HCEC 1CT (cell line): ENCODE measurements around the gene HMHB1.
"Not testable (repeated sequence)": the region's sequence is repeated elsewhere in the genome, so short reads cannot be mapped to it uniquely, and the experiment has no call there.

Experiments used
- DNase-seq: peaks from one replicate; pipeline ENCODE4 v3.0.0-alpha.2; 2017

Gene HMHB1

GRCh38 chr5:143805861-143806260, 6.1 kb upstream of the HMHB1 start:
- no peak for DNase-seq

GRCh38 chr5:143806579-143806978, 5.4 kb upstream of the HMHB1 start:
- no peak for DNase-seq

- no peak for DNase-seq
Measured at GRCh38 chr5:143807401-143807800, 4.6 kb upstream of the HMHB1 start.

- not testable (repeated sequence) for DNase-seq
Measured at GRCh38 chr5:143816370-143816769, 4.4 kb downstream of the HMHB1 start.

- no peak for DNase-seq
Measured at GRCh38 chr5:143819716-143820115, 7.8 kb downstream of the HMHB1 start.

- DNase-seq, result no peak
Measured at GRCh38 chr5:143820451-143820850, 8.5 kb downstream of the HMHB1 start.

- DNase-seq, result peak; percentile 53
Measured at GRCh38 chr5:143824851-143825720, 13.1 kb downstream of the HMHB1 start.

- no peak for DNase-seq
Measured at GRCh38 chr5:143826951-143827444, 15.0 kb downstream of the HMHB1 start.

- no peak for DNase-seq
Measured at GRCh38 chr5:143828710-143829109, 16.7 kb downstream of the HMHB1 start.

GRCh38 chr5:143833177-143833576, 21.2 kb downstream of the HMHB1 start:
- DNase-seq, result no peak

- no peak for DNase-seq
Measured at GRCh38 chr5:143835251-143835650, 23.3 kb downstream of the HMHB1 start.

GRCh38 chr5:143836161-143836725, 24.3 kb downstream of the HMHB1 start:
- DNase-seq, result peak; percentile 2

GRCh38 chr5:143837306-143837848, 25.4 kb downstream of the HMHB1 start:
- DNase-seq, result peak; percentile 37

GRCh38 chr5:143841446-143841845, 29.5 kb downstream of the HMHB1 start:
- DNase-seq, result no peak

GRCh38 chr5:143842920-143843319, 31.0 kb downstream of the HMHB1 start:
- DNase-seq, result peak; percentile 33

- no peak for DNase-seq
Measured at GRCh38 chr5:143843461-143843860, 31.5 kb downstream of the HMHB1 start.

GRCh38 chr5:143850050-143850683, 38.2 kb downstream of the HMHB1 start:
- DNase-seq, result no peak

- DNase-seq, result no peak
Measured at GRCh38 chr5:143851383-143851782, 39.4 kb downstream of the HMHB1 start.

- no peak for DNase-seq
Measured at GRCh38 chr5:143860211-143860610, 48.2 kb downstream of the HMHB1 start.

GRCh38 chr5:143862271-143862670, 50.3 kb downstream of the HMHB1 start:
- no peak for DNase-seq

GRCh38 chr5:143865426-143866025, 53.6 kb downstream of the HMHB1 start:
- DNase-seq, result no peak
